H9 (cell line): Measurements from ENCODE around the gene TRIM2. TPM values are rescaled to one million over a fixed set of nuclear protein-coding genes. Genes with fewer than 3 reads are reported as not detected.
"Not testable (repeated sequence)": the region's sequence is repeated elsewhere in the genome, so short reads cannot be mapped to it uniquely, and the experiment has no call there.

Experiments
- DNase-seq: peaks from one replicate; pipeline ENCODE4 v3.0.0-alpha.2; 2017
- H2AFZ ChIP-seq: one replicate; pipeline ENCODE4 v1.6.1; 2013; ENCODE audit warnings: mild to moderate bottlenecking, low read length, control low read depth, moderate library complexity
- H2AK5ac ChIP-seq: 2 replicates; pipeline ENCODE4 v1.6.1; 2013; ENCODE audit warnings: low read length, control low read depth, mixed read lengths; ENCODE audit not compliant: insufficient read length
- H2BK120ac ChIP-seq: one replicate; pipeline ENCODE4 v1.6.1; 2013; ENCODE audit warnings: low read depth, mild to moderate bottlenecking, low read length, control low read depth, inconsistent platforms; ENCODE audit not compliant: poor library complexity, severe bottlenecking
- H2BK12ac ChIP-seq: 2 replicates; pipeline ENCODE4 v1.6.1; 2013; ENCODE audit warnings: low read length, control low read depth, mixed read lengths, low read depth; ENCODE audit not compliant: insufficient read length
- H2BK15ac ChIP-seq: 2 replicates; pipeline ENCODE4 v1.6.1; 2013; ENCODE audit warnings: low read depth, low read length, control low read depth
- H2BK20ac ChIP-seq: one replicate; pipeline ENCODE4 v1.6.1; 2013; ENCODE audit warnings: low read depth, mild to moderate bottlenecking, low read length, control low read depth, inconsistent platforms; ENCODE audit not compliant: poor library complexity, severe bottlenecking
- H2BK5ac ChIP-seq: 2 replicates; pipeline ENCODE4 v1.6.1; 2013; ENCODE audit warnings: low read length, control low read depth, mixed read lengths; ENCODE audit not compliant: insufficient read length
- H3K14ac ChIP-seq: 2 replicates; pipeline ENCODE4 v1.6.1; 2013; ENCODE audit warnings: low read length, control low read depth; ENCODE audit not compliant: insufficient read depth
- H3K18ac ChIP-seq: 2 replicates; pipeline ENCODE4 v1.6.1; 2013; ENCODE audit warnings: low read depth, mild to moderate bottlenecking, mixed read lengths, low read length, control low read depth; ENCODE audit not compliant: insufficient read length
- H3K23ac ChIP-seq: 2 replicates; pipeline ENCODE4 v1.6.1; 2013; ENCODE audit warnings: low read length, control low read depth, mixed read lengths, low read depth; ENCODE audit not compliant: insufficient read length
- H3K23me2 ChIP-seq: 2 replicates; pipeline ENCODE4 v1.6.1; 2013; ENCODE audit warnings: low read depth, mild to moderate bottlenecking, mixed read lengths, low read length, control low read depth; ENCODE audit not compliant: insufficient read length, poor library complexity, severe bottlenecking
- H3K27ac ChIP-seq: 2 replicates; pipeline ENCODE4 v1.5.1; 2013; ENCODE audit warnings: low read length, control low read depth, mixed read lengths, low read depth; ENCODE audit not compliant: insufficient read length
- H3K27me3 ChIP-seq: 2 replicates; pipeline ENCODE4 v1.6.1; 2013; ENCODE audit warnings: low read length, control low read depth, inconsistent platforms; ENCODE audit not compliant: insufficient read depth
- H3K4ac ChIP-seq: 2 replicates; pipeline ENCODE4 v1.6.1; 2013; ENCODE audit warnings: low read depth, mild to moderate bottlenecking, control low read depth, inconsistent platforms, low read length, moderate library complexity
- H3K4me1 ChIP-seq: 2 replicates; pipeline ENCODE4 v1.6.1; 2013; ENCODE audit warnings: low read length, control low read depth, inconsistent platforms; ENCODE audit not compliant: insufficient read depth
- H3K4me2 ChIP-seq: 2 replicates; pipeline ENCODE4 v1.6.1; 2013; ENCODE audit warnings: low read length, control low read depth, mixed read lengths; ENCODE audit not compliant: insufficient read length, insufficient read depth
- H3K56ac ChIP-seq: 2 replicates; pipeline ENCODE4 v1.6.1; 2013; ENCODE audit warnings: low read depth, mild to moderate bottlenecking, mixed read lengths, low read length, control low read depth; ENCODE audit not compliant: insufficient read length
- H3K79me1 ChIP-seq: 2 replicates; pipeline ENCODE4 v1.6.1; 2013; ENCODE audit warnings: low read depth, mild to moderate bottlenecking, moderate library complexity, low read length, control low read depth, inconsistent platforms; ENCODE audit not compliant: insufficient read depth, poor library complexity, severe bottlenecking
- H3K79me2 ChIP-seq: 2 replicates; pipeline ENCODE4 v1.6.1; 2013; ENCODE audit warnings: low read length, control low read depth, inconsistent platforms; ENCODE audit not compliant: insufficient read depth
- H3K9ac ChIP-seq: 2 replicates; pipeline ENCODE4 v1.6.1; 2013; ENCODE audit warnings: low read length, control low read depth, mixed read lengths; ENCODE audit not compliant: insufficient read length; ENCODE audit errors: extremely low read depth
- H3K9me3 ChIP-seq: one replicate; pipeline ENCODE4 v1.6.1; 2013; ENCODE audit warnings: low read depth, low read length, inconsistent platforms; ENCODE audit not compliant: control insufficient read depth
- H3T11ph ChIP-seq: one replicate; pipeline ENCODE4 v1.6.1; 2013; ENCODE audit warnings: mild to moderate bottlenecking, low read length, control low read depth, inconsistent platforms
- H4K20me1 ChIP-seq: one replicate; pipeline ENCODE4 v1.6.1; 2013; ENCODE audit not compliant: control insufficient read depth, insufficient read length, insufficient read depth
- H4K5ac ChIP-seq: 2 replicates; pipeline ENCODE4 v1.6.1; 2013; ENCODE audit warnings: low read depth, mild to moderate bottlenecking, mixed read lengths, low read length, control low read depth; ENCODE audit not compliant: insufficient read length
- H4K8ac ChIP-seq: replicated peaks from 2 replicates; pipeline ENCODE4 v1.6.1; 2013; ENCODE audit warnings: low read length, control low read depth, mixed read lengths, low read depth; ENCODE audit not compliant: insufficient read length
- H4K91ac ChIP-seq: 2 replicates; pipeline ENCODE4 v1.6.1; 2013; ENCODE audit warnings: low read depth, mild to moderate bottlenecking, moderate library complexity, mixed read lengths, low read length, control low read depth; ENCODE audit not compliant: insufficient read length
- H3K27ac Mint-ChIP-seq, 3 experiments: 2 replicates in 2 of 3; 3 replicates in 1 of 3; pipeline ENCODE4 v1.8.0; 2020 to 2021; ENCODE audit warnings: mixed read lengths in 3 of 3, mild to moderate bottlenecking in 1 of 3, moderate library complexity in 1 of 3
- H3K27me3 Mint-ChIP-seq: 2 replicates; pipeline ENCODE4 v1.8.0; 2021; ENCODE audit warnings: low read depth, mild to moderate bottlenecking, moderate library complexity, mixed read lengths
- H3K36me3 Mint-ChIP-seq, 3 experiments: 2 replicates in 2 of 3; 3 replicates in 1 of 3; pipeline ENCODE4 v1.8.0; 2020 to 2021; ENCODE audit warnings: low read depth in 3 of 3, mixed read lengths in 3 of 3; ENCODE audit not compliant: insufficient read depth in 1 of 3
- H3K4me1 Mint-ChIP-seq, 2 experiments: 2 replicates each; pipeline ENCODE4 v1.8.0; 2020; ENCODE audit warnings: mixed read lengths in 2 of 2
- H3K4me3 Mint-ChIP-seq, 2 experiments: 2 replicates in 1 of 2; 3 replicates in 1 of 2; pipeline ENCODE4 v1.8.0; 2020 to 2021; ENCODE audit warnings: mild to moderate bottlenecking in 2 of 2, mixed read lengths in 2 of 2, moderate library complexity in 1 of 2
- H3K9me3 Mint-ChIP-seq, 2 experiments: 2 replicates in 1 of 2; 3 replicates in 1 of 2; pipeline ENCODE4 v1.8.0; 2020; ENCODE audit warnings: mild to moderate bottlenecking in 2 of 2, mixed read lengths in 2 of 2, moderate library complexity in 1 of 2
- CTCF ChIP-seq: fragments of 200-600 bp; sonication (generic); conservative IDR thresholded peaks from 3 replicates; pipeline ENCODE4 v1.8.0; 2021; ENCODE audit warnings: antibody characterized with exemption, mild to moderate bottlenecking
- WGBS: extraction: QIAGEN DNeasy Blood & Tissue Kit; methylation state at CpG from one replicate; pipeline ENCODE4 v1.1.7; 2013; ENCODE audit warnings: missing lambda C conversion rate, low lambda C conversion rate, mixed read lengths; ENCODE audit not compliant: insufficient read length; ENCODE audit errors: extremely low coverage; 5-methylcytosine and 5-hydroxymethylcytosine counted together
- total RNA-seq: library from RNA; stranded (reverse); gene quantifications from 2 replicates; pipeline ENCODE4 v1.2.1, GENCODE V29; 2021

Gene TRIM2
- total RNA-seq, 1 experiment from 2014 or later: 28.9 TPM

GRCh38 chr4:153198719-153199118 lies 5.5 kb upstream of the TRIM2 start:
- Histone ChIP-seq H3K23ac (no peak overlapping the region), H2BK5ac (no peak overlapping the region), H3K56ac (no peak overlapping the region), H3K23me2 (no peaks in the 10 kb centered on the region), H3T11ph (no peak overlapping the region), H3K4ac (no peak overlapping the region), H2BK12ac (no peak overlapping the region), H4K5ac (no peak overlapping the region), H4K20me1 (no peaks in the 10 kb centered on the region), H2AK5ac (no peak overlapping the region), H3K9me3 (no peaks in the 10 kb centered on the region), H3K27ac (no peak overlapping the region), H3K79me1 (no peaks in the 10 kb centered on the region), H3K27me3 (no peaks in the 10 kb centered on the region), H4K8ac (no peak overlapping the region), H2BK20ac (no peak overlapping the region), H3K4me2 (no peak overlapping the region), H3K14ac (no peak overlapping the region), H3K4me1 (no peaks in the 10 kb centered on the region), H3K9ac (no peak overlapping the region), H4K91ac (no peak overlapping the region), H3K79me2 (no peaks in the 10 kb centered on the region), H3K18ac (no peak overlapping the region), H2BK120ac (no peak overlapping the region), H2AFZ (no peak overlapping the region), H2BK15ac (no peak overlapping the region)
- Mint-ChIP-seq H3K4me3 (no peak overlapping the region), H3K9me3 (no peaks in the 10 kb centered on the region; a peak in 2 of 5 replicates), H3K36me3 (no peaks in the 10 kb centered on the region), H3K4me1 (peaks cover 0 to 8% of the 10 kb centered on the region in 2 experiments), H3K27me3 (no peaks in the 10 kb centered on the region; the same call in 1 of the 2 replicates), H3K27ac (no peak overlapping the region)
- DNase-seq: no peak
- no CpG with 5 or more reads among the region's 1 CpG for WGBS
- TF ChIP-seq CTCF: no peak

- H3K4ac ChIP-seq, H2AFZ ChIP-seq: not testable (repeated sequence)
- peak overlapping the region in 2 of 3 experiments; percentile 89 to 91; a peak in 2 of 7 replicates for H3K27ac Mint-ChIP-seq
These were observed 497 bp upstream of the TRIM2 start for GRCh38 chr4:153203746-153204145.

More at GRCh38 chr4:153203746-153204145, 497 bp upstream of the TRIM2 start:
- H3K4me3 Mint-ChIP-seq: peak overlapping the region; percentile 51 to 83
- H3K9me3 Mint-ChIP-seq, H3K9me3 ChIP-seq, H3K79me1 ChIP-seq, H3K23ac ChIP-seq, H3K79me2 ChIP-seq, H2BK120ac ChIP-seq, H4K91ac ChIP-seq, H3K56ac ChIP-seq, H3K36me3 Mint-ChIP-seq, H3K27me3 ChIP-seq, H4K20me1 ChIP-seq, H2BK20ac ChIP-seq, H4K8ac ChIP-seq, H3K14ac ChIP-seq, H3K18ac ChIP-seq, H2BK5ac ChIP-seq, H2BK15ac ChIP-seq, H3T11ph ChIP-seq, DNase-seq, H4K5ac ChIP-seq, H2AK5ac ChIP-seq, H3K27ac ChIP-seq, H2BK12ac ChIP-seq, H3K9ac ChIP-seq: not testable (repeated sequence)
- H3K4me1 ChIP-seq: peaks cover 13% of the 10 kb centered on the region; the same call in 1 of the 2 replicates
- WGBS: no CpG with 5 or more reads among the region's 5 CpGs
- peaks cover 42 to 49% of the 10 kb centered on the region in 2 experiments for H3K4me1 Mint-ChIP-seq
- H3K27me3 Mint-ChIP-seq: peaks cover 13% of the 10 kb centered on the region; the same call in 1 of the 2 replicates
- H3K4me2 ChIP-seq: peak overlapping the region; percentile 87
- peaks cover 22% of the 10 kb centered on the region for H3K23me2 ChIP-seq
